ENCODE data around the gene MYO5B. TPM values are rescaled to one million over a fixed set of nuclear protein-coding genes. Genes with fewer than 3 reads are reported as not detected.

The MYO5B gene
- total RNA-seq, 1 donor from 2014 or later = 22.6 TPM

DNA sequence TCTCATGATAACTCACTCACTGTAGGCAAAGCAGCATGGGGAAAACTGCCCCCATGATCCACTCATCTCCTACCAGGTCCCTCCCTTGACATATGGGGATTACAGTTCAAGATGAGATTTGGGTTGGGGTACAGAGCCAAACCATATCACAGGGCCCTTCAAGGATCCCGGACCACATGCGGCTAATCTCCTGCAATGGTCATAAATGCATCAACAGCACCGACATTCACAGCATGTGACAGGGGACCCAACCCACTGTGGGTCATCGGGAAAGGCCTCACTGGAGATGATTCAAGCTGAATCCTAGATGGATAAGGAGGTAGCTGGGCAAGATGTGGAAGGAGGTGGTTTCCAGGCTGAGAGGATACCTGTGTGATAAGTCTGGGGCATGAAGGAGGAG lies 129.4 kb downstream of the MYO5B start:
- Histone ChIP-seq H3K4me3 (no peak overlapping the region), H3K27ac (no peak overlapping the region), H3K4me1 (no peaks in the 10 kb centered on the region), H3K27me3 (no peaks in the 10 kb centered on the region), H3K9me3 (no peaks in the 10 kb centered on the region), H3K36me3 (no peaks in the 10 kb centered on the region)
- TF ChIP-seq POLR2A (IDR thresholded peaks at IDR 0.05) (no peak), POLR2AphosphoS5 (IDR thresholded peaks at IDR 0.05; ENCODE audit: insufficient read depth in 1 of 2, low read depth in 1 of 2) (no peak), CTCF (IDR thresholded peaks at IDR 0.05) (no peak)
- intact Hi-C loops (cut with DNase I) = no loop called here
- no peak for DNase-seq (ENCODE audit: extremely low spot score in 2 of 2)

DNA sequence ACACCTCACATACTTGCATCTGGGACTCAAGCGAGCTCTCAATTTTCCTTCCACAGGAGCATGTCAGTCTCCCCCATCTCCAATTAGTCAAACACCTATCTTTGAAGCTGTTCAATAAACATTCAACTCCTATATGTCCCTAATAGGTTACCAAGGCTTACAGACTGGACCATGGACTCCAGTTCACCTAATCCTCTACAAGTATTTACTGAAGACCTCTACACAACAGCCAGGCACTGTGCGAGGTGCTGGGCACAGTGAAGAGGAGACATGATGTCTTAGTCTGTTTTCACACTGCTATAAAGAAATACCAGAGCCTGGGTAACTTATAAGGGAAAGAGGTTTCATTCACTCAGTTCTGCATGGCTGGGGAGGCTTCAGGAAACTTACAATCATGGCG lies 129.9 kb downstream of the MYO5B start:
- no peaks in the 10 kb centered on the region for H3K4me1 ChIP-seq
- no peaks in the 10 kb centered on the region for H3K36me3 ChIP-seq
- no peak overlapping the region for H3K4me3 ChIP-seq
- intact Hi-C loops (cut with DNase I) = no loop called here
- H3K27ac ChIP-seq = no peak overlapping the region
- H3K27me3 ChIP-seq = no peaks in the 10 kb centered on the region
- DNase-seq (ENCODE audit: extremely low spot score in 2 of 2) = no peak
- TF ChIP-seq POLR2A (IDR thresholded peaks at IDR 0.05) = no peak
- no peak for TF ChIP-seq CTCF (IDR thresholded peaks at IDR 0.05)
- no peak for TF ChIP-seq POLR2AphosphoS5 (IDR thresholded peaks at IDR 0.05; ENCODE audit: insufficient read depth in 1 of 2, low read depth in 1 of 2)
- H3K9me3 ChIP-seq = no peaks in the 10 kb centered on the region

- no peak for TF ChIP-seq POLR2A (IDR thresholded peaks at IDR 0.05)
- TF ChIP-seq POLR2AphosphoS5 (IDR thresholded peaks at IDR 0.05; ENCODE audit: insufficient read depth in 1 of 2, low read depth in 1 of 2) = no peak
- no peak for TF ChIP-seq CTCF (IDR thresholded peaks at IDR 0.05)
- DNase-seq (ENCODE audit: extremely low spot score in 2 of 2) = no peak
- Histone ChIP-seq H3K27ac (no peak overlapping the region), H3K36me3 (no peaks in the 10 kb centered on the region), H3K27me3 (no peaks in the 10 kb centered on the region), H3K4me3 (no peak overlapping the region), H3K9me3 (no peaks in the 10 kb centered on the region), H3K4me1 (no peaks in the 10 kb centered on the region)
- intact Hi-C loops (cut with DNase I) = no loop called here
These were observed 132.9 kb downstream of the MYO5B start for GRCh38 chr18:50061876-50062517.

GRCh38 chr18:50060822-50061221 lies 134.1 kb downstream of the MYO5B start:
- no peaks in the 10 kb centered on the region for H3K27me3 ChIP-seq
- TF ChIP-seq POLR2A (IDR thresholded peaks at IDR 0.05) (no peak), CTCF (IDR thresholded peaks at IDR 0.05) (no peak), POLR2AphosphoS5 (IDR thresholded peaks at IDR 0.05; ENCODE audit: insufficient read depth in 1 of 2, low read depth in 1 of 2) (no peak)
- DNase-seq (ENCODE audit: extremely low spot score in 2 of 2) = no peak
- no peaks in the 10 kb centered on the region for H3K9me3 ChIP-seq
- intact Hi-C loops (cut with DNase I) = no loop called here
- no peak overlapping the region for H3K4me3 ChIP-seq
- no peaks in the 10 kb centered on the region for H3K4me1 ChIP-seq
- H3K36me3 ChIP-seq = no peaks in the 10 kb centered on the region
- no peak overlapping the region for H3K27ac ChIP-seq

- DNase-seq (ENCODE audit: extremely low spot score in 2 of 2) = no peak
- intact Hi-C loops (cut with DNase I) = no loop called here
- Histone ChIP-seq H3K27me3 (no peaks in the 10 kb centered on the region), H3K4me3 (no peak overlapping the region), H3K4me1 (no peaks in the 10 kb centered on the region), H3K9me3 (no peaks in the 10 kb centered on the region), H3K27ac (no peak overlapping the region), H3K36me3 (no peaks in the 10 kb centered on the region)
- no peak for TF ChIP-seq POLR2A (IDR thresholded peaks at IDR 0.05)
These were observed 136.2 kb downstream of the MYO5B start for GRCh38 chr18:50058731-50059130.
